Ascending aorta (tissue), 2 donors: ENCODE data around the gene ERICH3. TPM values are rescaled to one million over a fixed set of nuclear protein-coding genes. Genes with fewer than 3 reads are reported as not detected.
A peak's percentile ranks its signal among the peaks of the same experiment; 100 is the strongest.

Experiments
- DNase-seq, 2 donors: peaks; one replicate each; pipeline ENCODE4 v3.0.0-alpha.2; 2019; ENCODE audit warnings: low spot score in 2 of 2
- H3K27ac ChIP-seq, 2 donors: fragments of 200-600 bp; sonication (generic); one replicate each; pipeline ENCODE4 v1.5.1; 2016 to 2017; ENCODE audit warnings: mild to moderate bottlenecking in 1 of 2
- H3K27me3 ChIP-seq: fragments of 200-600 bp; sonication (generic); one replicate; pipeline ENCODE4 v1.5.1; 2017
- H3K36me3 ChIP-seq, 2 donors: fragments of 200-600 bp; sonication (generic); one replicate each; pipeline ENCODE4 v1.5.1; 2016
- H3K4me1 ChIP-seq, 2 donors: fragments of 200-600 bp; sonication (generic); one replicate each; pipeline ENCODE4 v1.5.1; 2016 to 2017; ENCODE audit warnings: mild to moderate bottlenecking in 1 of 2
- H3K4me3 ChIP-seq, 2 donors: fragments of 200-600 bp; sonication (generic); one replicate each; pipeline ENCODE4 v1.5.1; 2016 to 2017; ENCODE audit warnings: mild to moderate bottlenecking in 1 of 2
- H3K9me3 ChIP-seq, 2 donors: fragments of 200-600 bp; sonication (generic); one replicate each; pipeline ENCODE4 v1.5.1; 2016
- intact Hi-C: fragments of 100-400 bp; cut with DNase I; formaldehyde crosslinking; loops from one replicate; pipeline ENCODE4 v1.15.1; 2023
- total RNA-seq: library from RNA; depleted of rRNA; stranded (reverse); fragments of >200 nt; gene quantifications from one replicate; pipeline ENCODE4 v1.1.0, GENCODE V29; 2016
- TF ChIP-seq, protein P1 (sequence below), 3 experiments: fragments of 200-600 bp in 2 of 3; fragments of 450-650 bp in 1 of 3; sonication (generic) in 2 of 3; IDR thresholded peaks; one replicate each; pipeline ENCODE4 v1.5.1; 2016 to 2019; ENCODE audit warnings: antibody characterized with exemption in 3 of 3, mild to moderate bottlenecking in 1 of 3, moderate library complexity in 1 of 3

The ERICH3 gene
- total RNA-seq, 1 donor from 2014 or later = not detected

DNA sequence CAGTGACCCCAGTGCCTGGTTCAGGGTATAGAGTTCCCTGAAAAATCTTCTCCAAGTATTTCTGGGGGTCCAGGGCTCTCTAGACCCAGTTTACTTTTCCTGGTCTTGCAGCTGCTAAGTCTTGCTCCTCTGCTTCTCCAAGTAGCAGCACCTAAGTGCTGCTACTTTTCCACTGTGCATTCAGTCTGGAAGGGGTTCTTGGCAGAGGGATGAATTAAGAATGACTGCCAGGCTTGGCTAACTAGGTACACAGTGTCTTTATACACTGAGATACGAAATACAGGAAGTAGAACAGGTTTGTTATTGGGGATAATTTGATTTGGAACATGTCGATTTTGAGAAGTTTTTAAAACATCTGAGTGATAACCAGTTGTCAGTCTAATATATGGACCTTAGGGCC lies 24.2 kb upstream of the ERICH3 start:
- TF ChIP-seq, protein P1, sequence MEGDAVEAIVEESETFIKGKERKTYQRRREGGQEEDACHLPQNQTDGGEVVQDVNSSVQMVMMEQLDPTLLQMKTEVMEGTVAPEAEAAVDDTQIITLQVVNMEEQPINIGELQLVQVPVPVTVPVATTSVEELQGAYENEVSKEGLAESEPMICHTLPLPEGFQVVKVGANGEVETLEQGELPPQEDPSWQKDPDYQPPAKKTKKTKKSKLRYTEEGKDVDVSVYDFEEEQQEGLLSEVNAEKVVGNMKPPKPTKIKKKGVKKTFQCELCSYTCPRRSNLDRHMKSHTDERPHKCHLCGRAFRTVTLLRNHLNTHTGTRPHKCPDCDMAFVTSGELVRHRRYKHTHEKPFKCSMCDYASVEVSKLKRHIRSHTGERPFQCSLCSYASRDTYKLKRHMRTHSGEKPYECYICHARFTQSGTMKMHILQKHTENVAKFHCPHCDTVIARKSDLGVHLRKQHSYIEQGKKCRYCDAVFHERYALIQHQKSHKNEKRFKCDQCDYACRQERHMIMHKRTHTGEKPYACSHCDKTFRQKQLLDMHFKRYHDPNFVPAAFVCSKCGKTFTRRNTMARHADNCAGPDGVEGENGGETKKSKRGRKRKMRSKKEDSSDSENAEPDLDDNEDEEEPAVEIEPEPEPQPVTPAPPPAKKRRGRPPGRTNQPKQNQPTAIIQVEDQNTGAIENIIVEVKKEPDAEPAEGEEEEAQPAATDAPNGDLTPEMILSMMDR (IDR thresholded peaks at IDR 0.05) = no peak
- no peak for DNase-seq
- Histone ChIP-seq H3K4me1 (no peaks in the 10 kb centered on the region), H3K4me3 (no peak overlapping the region), H3K9me3 (no peaks in the 10 kb centered on the region), H3K27me3 (no peaks in the 10 kb centered on the region), H3K36me3 (peaks cover 5 to 6% of the 10 kb centered on the region in 2 donors), H3K27ac (no peak overlapping the region)
- intact Hi-C loops = no loop called here

DNA sequence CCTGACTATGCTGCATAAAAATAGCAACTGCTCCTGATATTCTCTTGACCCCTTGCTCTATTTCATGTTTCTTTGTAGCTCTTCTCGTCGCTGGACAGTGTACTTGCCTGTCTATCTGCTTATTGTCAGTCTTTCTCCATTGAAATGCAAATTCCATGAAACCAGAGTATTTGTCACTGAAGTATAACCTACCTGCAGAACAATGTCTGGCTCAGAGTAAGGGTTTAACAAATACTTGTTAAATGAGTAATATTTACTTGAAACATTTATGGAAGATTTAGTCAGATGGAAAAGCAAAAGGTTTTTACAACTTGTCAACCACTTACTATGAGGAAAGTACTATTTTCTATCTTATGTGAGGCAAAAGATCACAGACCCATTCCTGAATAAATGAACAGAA lies 19.9 kb upstream of the ERICH3 start:
- no peaks in the 10 kb centered on the region for H3K36me3 ChIP-seq
- intact Hi-C loops = no loop called here
- no peaks in the 10 kb centered on the region for H3K9me3 ChIP-seq
- H3K27me3 ChIP-seq = no peaks in the 10 kb centered on the region
- DNase-seq = no peak
- TF ChIP-seq, protein P1 (IDR thresholded peaks at IDR 0.05) = no peak
- H3K4me1 ChIP-seq = no peaks in the 10 kb centered on the region
- H3K27ac ChIP-seq = no peak overlapping the region
- no peak overlapping the region for H3K4me3 ChIP-seq

DNA sequence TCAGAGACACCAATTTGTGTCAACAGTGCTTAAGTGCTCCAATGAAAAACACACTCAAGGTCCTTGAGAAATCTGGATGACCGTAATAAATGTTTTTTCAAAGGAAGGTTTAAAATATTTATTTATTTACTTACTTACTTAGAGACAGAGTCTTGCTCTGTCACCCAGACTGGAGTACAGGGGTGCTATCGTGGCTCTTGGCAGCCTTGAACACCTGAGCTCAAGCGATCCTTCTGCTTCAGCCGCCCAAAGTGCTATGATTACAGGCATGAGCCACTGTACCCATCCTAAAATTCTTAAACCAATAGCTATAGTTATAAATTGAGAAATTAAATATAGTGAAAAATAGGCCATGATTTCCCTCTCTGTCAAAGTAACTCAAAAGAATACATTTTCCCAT lies 17.3 kb upstream of the ERICH3 start:
- intact Hi-C loops = no loop called here
- no peak overlapping the region for H3K4me3 ChIP-seq
- DNase-seq = no peak
- TF ChIP-seq, protein P1 (IDR thresholded peaks at IDR 0.05) = no peak
- H3K27me3 ChIP-seq = no peaks in the 10 kb centered on the region
- H3K27ac ChIP-seq = no peak overlapping the region
- H3K9me3 ChIP-seq = no peaks in the 10 kb centered on the region
- no peaks in the 10 kb centered on the region for H3K36me3 ChIP-seq
- H3K4me1 ChIP-seq = no peaks in the 10 kb centered on the region

DNA sequence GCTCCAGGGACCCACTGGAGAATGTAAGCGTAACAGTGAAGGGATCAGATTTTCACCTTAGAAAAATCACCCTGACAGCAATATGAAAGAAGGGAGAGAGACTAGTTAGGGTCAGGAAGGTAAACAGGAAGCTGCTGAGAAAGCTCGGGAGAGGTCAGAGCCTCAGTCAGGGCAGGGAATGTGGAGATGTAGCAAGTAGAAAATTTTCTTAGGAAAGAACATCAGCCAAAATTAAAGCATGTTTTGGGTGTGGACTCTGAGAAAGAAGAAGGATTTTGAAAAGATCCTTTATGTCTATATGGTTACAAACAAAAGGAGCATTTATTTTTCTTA lies 16.7 kb upstream of the ERICH3 start:
- TF ChIP-seq, protein P1 (IDR thresholded peaks at IDR 0.05) = no peak
- intact Hi-C loops = no loop called here
- Histone ChIP-seq H3K4me3 (no peak overlapping the region), H3K27ac (no peak overlapping the region), H3K9me3 (no peaks in the 10 kb centered on the region), H3K4me1 (no peaks in the 10 kb centered on the region), H3K27me3 (no peaks in the 10 kb centered on the region), H3K36me3 (no peaks in the 10 kb centered on the region)
- no peak for DNase-seq

DNA sequence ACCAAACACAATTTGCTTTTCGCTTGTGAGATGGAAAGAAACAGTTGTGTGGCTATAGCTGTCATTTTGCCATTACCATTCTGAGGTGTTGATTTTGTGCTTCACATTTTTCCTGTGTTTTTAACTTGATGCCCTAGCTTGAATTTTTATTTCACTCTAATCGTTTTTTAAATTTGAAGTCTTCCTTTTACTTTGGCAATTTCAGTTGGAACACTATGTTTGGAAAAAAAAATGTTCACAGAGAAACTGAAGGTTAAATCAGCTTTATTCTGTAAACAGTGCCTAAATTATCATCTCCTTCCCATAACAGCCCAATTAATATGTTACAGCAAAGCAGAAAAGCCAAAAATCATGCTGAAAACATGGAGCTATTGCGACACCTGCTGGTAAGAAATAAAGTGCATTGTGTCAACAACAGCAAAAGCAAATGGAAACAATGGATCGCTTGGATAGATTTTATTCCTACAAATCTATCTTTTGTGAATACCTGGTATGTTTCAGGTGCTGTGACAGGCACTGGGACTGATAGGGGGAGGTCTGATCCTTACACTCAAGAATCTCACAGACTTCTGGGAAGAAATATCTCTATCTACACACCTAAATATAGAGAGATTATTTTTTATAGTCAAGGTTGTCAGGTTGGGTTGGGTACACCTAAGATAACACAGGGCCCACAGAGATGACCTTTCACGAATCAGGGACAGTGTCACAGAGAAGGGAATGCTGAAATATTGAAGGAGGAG lies 16.2 kb upstream of the ERICH3 start:
- no peaks in the 10 kb centered on the region for H3K36me3 ChIP-seq
- intact Hi-C loops = no loop called here
- DNase-seq = no peak
- H3K27me3 ChIP-seq = no peaks in the 10 kb centered on the region
- no peak overlapping the region for H3K27ac ChIP-seq
- H3K4me1 ChIP-seq = no peaks in the 10 kb centered on the region
- H3K9me3 ChIP-seq = no peaks in the 10 kb centered on the region
- TF ChIP-seq, protein P1 (IDR thresholded peaks at IDR 0.05) = peak; percentile 44 to 82 (median 75)
- H3K4me3 ChIP-seq = no peak overlapping the region

DNA sequence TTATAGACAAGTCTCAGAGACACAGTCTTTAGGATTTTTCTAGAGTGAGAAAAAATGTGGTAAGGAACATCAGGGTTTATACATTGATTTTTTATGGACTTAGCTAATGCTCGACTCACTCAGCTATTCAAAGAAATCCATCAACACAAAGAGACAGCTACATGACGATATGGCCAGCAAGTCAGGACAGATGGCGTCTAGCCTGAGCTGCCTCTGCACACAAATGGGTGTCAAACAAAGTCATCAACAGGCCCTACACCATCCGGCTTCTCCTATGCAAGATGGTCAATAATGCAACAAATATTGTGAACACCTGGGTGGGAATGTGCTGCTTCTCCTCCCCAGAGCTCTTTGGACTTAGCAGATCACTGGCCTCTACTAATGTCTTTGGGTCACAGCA lies 13.3 kb upstream of the ERICH3 start:
- Histone ChIP-seq H3K4me1 (no peaks in the 10 kb centered on the region), H3K4me3 (no peak overlapping the region), H3K27me3 (no peaks in the 10 kb centered on the region), H3K27ac (no peak overlapping the region), H3K9me3 (no peaks in the 10 kb centered on the region), H3K36me3 (no peaks in the 10 kb centered on the region)
- TF ChIP-seq, protein P1 (IDR thresholded peaks at IDR 0.05) = no peak
- intact Hi-C loops = no loop called here
- DNase-seq = no peak
